Measurements from ENCODE around the gene DAGLA.

- TF ChIP-seq POLR2A (IDR thresholded peaks at IDR 0.05), result no peak
- no peak for TF ChIP-seq POLR2AphosphoS5 (IDR thresholded peaks at IDR 0.05)
- no peak for TF ChIP-seq CTCF (IDR thresholded peaks at IDR 0.05)
Measured at GRCh38 chr11:61753672-61754071, 73.5 kb downstream of the DAGLA start.
